ENCODE measurements around the gene DAP.
"Not testable (repeated sequence)": the region's sequence is repeated elsewhere in the genome, so short reads cannot be mapped to it uniquely, and the experiment has no call there.

DAP gene

DNA sequence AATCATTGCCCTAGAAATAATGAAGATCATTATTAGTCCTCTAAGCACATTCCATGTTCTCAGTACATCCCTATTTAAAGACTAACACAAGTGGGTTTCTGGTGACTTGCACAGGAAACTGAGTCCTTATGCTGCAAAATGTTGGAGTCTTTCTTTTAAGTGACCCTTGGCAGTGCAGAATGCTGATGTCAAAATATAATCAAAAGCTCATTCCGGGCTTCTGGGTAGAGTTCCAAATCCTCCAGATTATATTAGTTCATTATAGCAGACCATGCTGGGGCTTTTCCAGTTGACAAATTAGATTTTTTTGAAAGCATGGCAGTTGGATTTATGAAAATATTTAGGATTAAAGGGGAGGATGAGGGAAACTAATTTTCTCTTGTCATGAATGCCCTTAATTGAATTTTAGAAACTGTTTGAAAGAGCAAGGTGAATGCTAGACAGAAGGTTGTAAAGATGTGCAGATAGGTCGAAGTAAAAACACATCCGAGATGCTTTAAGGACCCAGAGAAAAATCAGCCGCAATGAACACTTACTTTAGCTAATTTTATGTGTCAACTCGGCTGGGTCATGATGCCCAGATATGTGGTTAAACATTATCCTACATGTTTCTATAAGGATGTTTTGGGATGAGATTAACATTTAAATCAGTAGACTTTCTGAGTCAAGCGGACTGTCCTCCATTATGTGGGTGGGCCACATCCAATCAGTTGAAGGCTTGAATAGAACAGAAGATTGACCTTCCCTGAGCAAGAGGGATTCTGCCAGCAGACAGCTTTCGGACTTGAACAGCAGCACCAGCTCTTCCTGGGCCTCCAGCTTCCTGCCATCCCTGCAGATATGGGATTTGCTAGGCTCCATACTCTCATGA is 88.7 kb downstream of the DAP start:
- no peak for DNase-seq (ENCODE audit: low read depth in 2 of 2)

DNA sequence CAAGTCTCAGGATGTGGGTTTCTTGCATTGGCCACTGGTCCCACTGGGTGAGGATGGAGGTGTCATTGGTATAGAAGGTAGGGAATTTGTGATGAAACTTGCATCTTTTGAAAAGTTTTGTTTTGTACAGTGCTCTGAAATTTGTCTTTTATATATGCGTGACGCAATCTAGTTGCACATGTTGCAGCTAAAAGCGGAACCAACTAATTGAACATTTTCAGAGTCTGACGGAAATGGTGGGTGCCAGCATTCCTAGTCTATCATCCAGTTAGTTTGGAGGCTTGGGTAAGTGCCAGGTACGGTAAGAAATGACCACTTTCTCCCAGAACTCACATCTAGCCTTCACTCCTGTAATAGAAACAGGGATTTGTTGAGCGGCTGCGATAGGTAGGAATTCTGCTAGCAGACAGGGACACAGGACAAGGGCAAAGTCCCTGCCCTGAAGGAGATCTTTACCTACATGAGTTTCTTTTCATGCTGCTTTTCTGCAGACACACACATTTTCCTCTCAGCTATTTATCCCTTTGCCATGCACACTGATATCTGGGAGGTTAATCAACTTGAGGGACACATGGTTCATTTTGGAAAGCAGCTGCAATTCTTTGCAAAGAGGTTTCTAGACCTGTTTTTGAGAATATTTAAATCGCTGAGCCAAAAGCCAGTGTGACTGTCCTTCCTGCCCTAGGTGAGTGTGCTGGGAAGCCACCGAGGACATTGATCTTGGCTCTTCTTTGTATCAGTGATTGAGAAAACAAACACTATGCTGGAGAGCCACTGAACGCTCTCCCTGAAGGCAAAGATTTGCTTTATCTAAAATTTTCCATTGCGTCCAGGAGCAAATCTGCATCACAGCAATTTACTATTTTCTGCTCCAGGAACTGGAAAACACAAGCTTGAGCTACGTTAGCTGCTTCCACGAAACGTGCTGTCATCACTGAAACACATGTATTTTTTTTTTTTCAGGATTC is 89.7 kb downstream of the DAP start:
- no peak for DNase-seq (ENCODE audit: low read depth in 2 of 2)

DNA sequence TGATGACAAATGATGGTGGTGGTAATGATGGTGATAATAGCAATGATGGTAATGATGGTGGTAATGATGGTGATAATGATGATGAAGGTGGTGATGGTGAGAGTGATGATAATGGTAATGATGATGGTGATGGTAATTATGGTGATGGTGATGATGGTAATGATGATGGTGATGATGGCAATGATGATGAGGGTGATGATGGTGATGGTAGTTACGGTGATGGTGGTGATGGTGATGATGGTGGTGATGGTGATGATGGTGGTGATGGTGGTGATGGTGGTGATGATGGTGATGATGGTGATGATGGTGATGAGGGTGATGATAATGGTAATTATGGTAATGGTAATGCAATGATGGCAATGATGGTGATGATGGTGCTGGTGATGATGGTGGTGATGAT is 91.1 kb downstream of the DAP start:
- DNase-seq (ENCODE audit: low read depth in 2 of 2): no peak

DNA sequence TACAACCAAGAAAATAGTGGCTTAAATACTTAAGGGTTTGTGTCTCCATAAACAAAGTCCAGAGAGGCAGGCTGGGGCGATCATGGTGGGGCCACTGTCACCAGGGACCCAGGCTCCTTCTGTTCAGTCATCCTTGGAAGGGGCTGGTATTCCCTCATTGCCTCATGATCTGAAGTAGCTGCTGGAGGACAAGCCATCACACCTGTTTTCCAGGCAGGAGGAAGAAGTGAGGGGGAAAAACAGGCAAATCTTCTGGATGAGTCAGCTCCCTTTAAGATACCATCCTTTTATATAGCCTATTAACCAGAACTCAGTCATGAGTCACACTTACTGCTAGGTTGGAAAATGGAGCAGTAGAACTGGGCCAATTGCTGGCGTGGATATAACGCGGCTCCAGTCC is 92.3 kb downstream of the DAP start:
- no peak for DNase-seq (ENCODE audit: low read depth in 2 of 2)

DNA sequence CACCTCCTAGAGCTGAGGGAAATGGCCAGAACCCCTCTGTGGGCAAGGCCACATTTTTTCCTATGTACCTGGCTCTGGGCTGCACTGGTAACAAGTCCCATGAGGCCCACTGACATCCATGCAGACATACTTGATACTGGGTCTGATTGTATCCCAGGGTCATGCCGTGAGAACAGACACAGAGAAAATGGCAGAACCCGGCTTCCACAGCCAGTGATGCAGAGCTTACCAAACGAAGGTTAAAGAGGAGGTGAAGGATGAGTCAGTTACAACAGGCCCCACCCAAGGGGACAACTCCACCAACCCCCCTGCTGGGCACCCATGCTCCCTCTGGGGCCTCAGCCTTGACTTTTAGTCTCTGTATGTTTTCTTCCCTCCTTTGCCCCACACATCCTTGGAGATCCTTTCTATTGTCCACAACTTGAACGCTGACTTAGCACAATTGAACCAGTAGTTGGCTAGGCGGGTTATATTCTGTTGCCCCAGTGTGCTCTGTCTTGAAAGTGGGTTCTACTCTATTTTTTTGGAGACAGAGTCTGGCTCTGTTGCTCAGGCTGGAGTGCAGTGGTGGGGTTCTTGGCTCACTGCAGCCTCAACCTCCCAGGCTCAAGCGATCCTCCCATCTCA is 93.5 kb downstream of the DAP start:
- DNase-seq (ENCODE audit: low read depth in 2 of 2): no peak

DNA sequence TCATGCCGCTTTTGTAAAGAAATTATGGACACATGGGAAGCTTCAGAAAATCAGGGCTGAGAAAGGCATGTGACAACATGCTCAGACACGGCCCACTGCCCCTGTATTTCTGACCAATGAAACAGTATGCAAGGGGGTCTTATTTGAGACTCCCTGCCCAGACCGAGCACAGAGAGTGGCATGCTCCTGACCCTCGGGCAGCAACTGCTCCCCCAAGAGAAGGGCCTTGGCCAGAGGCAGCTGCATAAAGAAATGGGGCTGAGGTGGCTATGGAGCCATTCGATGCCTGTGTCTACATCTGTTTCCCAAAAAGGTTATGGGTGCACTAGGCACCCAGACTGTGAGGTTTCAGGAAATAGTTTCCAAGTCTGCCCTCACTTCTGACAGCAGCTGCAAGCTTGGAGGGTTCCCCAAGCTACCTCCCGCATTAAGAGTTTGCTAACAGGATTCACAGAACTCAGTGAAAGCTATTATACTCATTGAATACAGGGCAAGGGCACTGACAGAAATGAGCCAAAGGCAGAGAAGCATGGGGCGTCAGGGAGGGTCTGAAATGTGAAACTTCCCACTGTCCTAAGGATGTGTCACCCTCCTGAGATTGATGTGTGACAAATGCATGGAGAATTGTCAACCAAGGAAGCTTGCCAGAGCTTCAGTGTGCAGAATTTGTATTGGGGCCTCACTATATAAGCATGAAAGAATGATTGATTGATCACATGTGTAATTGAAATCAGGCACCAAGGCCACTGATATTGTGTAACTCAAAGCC is 94.3 kb downstream of the DAP start:
- no peak for DNase-seq (ENCODE audit: low read depth in 2 of 2)

DNA sequence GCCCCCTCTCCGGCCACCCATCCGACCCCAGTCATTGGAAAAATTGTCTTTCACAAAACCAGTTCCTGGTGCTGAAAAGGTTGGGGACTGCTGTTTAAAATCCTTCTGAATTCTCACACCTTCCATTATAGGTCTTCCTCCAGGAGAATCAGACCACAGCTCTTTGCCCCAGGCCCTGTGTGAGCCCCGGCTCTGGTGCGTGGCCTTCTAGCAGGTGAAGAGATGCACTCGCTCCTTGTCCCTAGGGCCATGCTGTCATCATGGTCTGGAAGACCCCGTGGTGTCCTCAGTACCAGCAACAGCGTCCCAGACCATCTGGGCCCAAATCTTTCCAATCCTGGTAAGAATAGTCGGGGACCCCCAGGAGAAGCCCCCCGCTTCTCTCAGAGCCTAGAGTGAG is 95.2 kb downstream of the DAP start:
- no peak for DNase-seq (ENCODE audit: low read depth in 2 of 2)

DNA sequence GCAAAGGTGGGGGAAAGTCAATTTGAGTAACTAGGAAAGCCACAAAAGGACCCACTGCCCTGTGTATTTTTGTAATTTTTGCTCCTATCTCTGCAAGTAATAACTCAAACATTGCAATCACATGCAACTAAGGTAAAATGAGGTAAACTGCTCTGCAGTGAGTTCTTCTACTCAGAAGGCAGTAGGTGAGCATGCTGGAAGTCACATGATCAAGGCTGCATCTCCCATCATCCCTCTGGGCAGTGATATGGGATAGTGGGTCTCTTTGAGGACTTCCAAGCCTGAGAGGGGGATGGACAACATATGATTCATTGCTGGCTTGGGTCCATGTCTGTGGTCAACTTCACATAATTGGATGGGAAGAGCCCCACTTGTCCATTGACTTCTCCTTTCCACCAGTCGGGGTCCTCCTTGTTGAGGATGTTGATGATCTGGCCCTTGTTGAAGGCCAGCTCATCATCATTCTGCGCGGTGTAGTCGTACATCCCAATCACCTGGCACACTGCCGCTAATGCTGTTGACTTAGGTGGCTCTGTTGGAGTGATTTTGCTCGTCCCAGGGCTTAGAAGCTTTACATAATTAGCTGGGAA is 96.8 kb downstream of the DAP start:
- DNase-seq (ENCODE audit: low read depth in 2 of 2): not testable (repeated sequence)

DNA sequence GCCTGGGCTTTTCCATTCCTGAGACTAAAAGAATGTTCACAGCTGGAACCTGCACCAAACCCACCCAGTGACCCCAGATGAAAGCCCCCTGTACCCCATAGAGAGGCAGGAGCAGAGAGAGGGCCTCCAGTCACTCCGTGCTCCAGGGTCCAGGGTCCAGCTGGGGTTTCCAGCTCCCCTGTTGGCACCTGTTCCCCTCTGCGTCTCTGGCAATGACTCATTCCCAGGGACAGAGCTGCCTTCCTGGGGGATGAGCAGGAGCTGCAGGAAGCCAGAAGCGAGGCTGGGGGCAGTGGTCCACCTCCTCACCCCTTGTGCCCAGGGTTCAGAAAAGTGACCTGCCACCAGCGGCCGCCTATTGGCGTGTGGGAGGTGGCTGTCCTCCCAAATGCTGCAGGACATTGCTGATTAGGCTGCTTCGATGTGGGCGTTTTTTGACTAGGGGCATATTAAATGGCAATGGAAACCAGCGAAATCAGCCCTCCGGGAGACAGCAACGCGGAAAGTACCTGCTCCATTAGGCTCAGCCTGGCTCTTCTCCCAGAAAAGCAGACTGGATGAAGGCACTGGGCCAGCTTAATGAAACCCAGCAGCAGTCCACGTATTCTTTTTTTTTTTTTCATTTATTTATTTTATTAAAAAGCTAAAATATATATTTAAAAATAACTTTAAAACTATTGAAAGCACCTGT is 97.4 kb downstream of the DAP start:
- no peak for DNase-seq (ENCODE audit: low read depth in 2 of 2)

DNA sequence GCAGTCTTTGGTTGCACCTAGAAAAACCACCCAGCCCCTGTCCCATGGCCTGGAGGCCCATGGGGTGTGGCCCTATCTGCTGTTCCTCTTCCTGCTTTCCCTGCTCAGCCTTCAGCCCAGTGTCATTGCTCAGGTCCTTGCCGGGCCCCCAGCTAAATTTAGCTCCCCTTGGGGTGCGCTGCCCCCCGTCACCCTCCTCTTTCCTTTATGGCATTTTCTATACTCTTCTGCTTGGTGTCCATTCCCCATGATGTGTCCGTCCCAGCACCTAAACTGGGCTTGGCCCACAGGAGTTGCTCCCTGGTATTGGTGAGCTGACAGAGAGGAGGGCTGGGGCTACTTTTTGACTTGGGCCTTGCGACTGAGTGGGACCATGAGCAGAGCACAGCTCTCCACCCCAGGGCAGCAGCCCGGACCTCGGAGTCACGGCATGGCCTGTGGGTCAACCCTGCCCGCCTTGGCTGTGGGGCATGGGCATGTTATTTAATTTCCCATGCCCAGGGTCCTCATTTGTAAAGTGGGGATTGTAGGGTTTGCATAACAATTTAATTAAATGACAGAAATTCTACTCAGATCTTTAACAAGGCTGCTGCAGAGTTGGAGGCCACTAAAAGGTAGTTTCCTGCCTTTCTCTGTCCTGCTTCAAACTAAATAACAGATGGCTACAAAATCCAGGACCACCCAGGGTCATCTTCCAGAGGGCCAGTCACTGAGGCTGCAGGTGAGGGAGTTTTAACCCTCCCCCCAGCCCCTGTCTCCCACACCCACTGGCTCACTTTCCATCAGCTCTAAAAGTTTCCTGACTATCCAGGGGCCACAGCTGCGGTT is 98.2 kb downstream of the DAP start:
- DNase-seq (ENCODE audit: low read depth in 2 of 2): no peak

DNA sequence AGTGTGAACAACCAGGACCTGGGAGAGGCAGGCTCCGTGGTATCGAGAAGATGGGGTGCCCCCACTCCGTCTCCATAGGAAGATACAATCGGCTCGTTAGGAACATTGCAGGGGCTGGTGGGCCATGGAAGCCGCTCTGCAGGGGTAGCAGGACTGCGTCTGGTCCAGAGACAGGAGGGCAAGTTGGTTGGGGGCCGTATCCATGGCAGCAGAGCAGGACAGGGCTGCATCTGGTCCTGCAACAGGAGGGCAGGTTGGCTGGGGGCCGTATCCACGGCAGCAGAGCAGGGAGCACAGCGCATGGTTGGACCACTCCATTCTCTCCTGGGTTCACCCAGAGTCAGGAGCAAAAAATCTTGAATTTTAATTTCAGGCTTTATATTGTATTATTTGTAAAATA is 99.0 kb downstream of the DAP start:
- DNase-seq (ENCODE audit: low read depth in 2 of 2): no peak

DNA sequence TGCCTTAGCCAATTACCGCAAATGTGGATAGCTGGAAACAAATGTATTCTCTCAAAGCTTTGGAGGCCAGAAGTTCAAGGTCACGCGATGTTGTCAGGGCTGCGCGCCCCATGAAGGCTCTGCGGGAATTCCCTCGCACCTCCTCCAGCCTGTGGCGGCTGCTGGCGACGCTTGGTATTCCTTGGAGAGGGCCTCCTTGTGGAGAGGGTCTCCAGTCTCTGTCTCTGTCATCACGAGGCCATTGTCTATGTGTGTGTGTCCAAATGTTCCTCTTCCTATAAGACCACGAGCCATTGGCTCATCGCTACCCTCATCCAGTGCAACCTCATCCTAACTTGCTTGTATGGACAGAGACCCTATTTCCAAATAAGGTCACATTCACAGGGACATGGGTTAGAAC is 99.6 kb downstream of the DAP start:
- no peak for DNase-seq (ENCODE audit: low read depth in 2 of 2)

DNA sequence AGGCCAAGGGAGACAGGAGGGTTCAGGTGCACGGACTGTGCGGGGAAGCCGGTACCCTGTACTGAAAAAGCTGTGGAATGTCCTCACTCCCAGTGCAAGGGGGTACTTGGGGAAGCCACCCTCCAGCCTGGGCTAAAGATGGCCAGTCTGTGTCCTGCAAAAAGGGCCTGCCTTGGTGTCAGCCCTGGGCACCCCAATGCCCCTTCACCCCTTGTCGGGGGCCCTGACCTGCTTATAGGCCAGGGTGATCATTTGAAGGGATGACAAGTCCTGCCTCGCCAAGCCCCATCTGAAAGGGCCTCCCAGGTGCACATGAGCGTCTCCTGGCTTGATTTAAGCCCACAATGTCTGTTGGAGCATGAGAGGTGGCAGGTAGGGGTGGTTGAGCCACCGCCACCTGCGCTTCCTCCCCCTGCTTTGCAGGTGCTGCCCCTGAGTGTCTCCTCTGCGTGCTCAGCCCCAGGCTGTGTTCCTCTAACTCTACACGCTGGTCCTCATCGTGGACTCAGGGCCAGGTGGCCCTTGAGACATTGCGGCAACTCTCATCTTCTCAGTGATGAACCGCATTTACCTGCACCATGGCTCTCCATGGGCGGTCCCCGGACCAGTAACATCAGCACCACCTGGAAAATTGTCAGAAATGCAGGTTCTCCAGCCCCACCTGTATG is 100.2 kb downstream of the DAP start:
- no peak for DNase-seq (ENCODE audit: low read depth in 2 of 2)

DNA sequence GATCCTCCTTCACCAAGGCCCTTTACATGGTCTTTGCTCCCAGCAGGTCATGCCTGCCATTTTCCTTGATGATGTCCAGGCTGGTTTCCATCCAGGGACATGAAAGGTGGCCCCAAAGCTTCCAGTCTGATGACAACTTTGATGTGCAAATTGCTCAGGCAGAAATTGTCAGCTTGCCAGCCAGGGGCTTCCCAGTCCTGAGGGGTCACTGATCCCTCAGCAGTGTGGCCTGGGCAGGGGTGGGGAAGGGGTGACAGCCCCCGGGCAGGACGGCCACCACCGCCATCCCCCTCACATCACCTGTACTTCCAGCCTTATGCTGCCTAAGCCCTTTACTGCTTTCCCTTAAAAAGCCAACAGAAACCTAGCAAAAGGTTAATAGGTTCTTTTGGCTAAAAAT is 100.9 kb downstream of the DAP start:
- DNase-seq (ENCODE audit: low read depth in 2 of 2): no peak

DNA sequence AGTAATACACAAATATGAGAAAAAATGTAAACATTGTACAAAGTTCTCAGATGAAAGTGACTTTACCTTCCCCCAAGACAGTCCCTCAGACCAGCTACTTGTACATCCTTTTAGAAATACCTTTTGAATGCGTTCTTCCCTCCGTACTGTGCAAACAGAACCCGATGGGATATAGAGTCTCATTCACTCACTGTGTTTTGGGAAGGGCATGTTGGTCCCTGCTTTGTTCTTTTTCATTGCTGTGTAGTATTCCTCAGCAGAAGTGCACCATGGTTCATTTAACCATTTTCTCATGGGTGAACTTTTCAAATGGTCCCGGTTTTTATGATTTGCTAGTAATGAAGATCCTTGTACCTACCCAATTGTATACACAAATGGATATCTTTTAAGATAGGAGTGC is 102.8 kb downstream of the DAP start:
- no peak for DNase-seq (ENCODE audit: low read depth in 2 of 2)

DNA sequence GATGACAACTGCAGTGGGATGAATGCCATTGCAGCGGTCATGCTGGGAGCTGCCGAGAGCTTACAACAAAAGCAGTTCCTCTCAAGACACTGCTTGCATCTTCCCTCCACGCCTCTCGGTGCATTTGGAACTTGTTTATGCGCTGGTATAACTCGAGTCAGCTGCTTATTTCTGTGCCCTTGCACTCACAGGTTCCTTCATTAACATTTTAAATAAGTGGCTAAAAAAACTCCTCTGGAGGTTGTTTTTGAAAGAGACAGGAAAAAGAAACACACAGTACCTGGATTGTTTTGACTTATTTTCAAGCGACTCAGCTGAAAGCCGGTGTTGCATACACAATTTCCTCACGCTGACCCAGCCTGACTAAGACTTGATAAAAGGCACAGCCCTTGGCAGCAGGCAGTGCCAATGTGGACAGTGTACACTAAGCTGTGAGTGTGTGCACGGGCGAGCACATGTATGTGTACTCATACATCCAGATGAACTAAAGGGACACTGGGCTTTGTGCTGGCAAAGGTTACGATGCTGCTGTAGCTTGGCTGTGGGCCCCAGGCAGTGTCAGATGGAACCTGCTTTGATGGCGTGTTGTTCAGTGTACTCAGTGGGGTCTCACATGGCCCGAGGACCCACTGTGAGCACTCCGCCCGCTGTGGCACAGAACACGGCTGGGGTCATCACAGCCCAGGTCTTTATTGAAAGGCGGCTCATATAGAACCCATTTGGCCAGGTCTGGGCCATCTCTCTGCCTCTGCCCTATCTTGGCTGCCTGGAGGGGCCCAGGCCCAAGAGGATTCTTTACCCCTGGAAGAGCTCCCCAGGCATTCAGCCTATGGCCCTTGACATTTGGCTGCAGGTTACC is 104.8 kb downstream of the DAP start:
- DNase-seq (ENCODE audit: low read depth in 2 of 2): no peak

DNA sequence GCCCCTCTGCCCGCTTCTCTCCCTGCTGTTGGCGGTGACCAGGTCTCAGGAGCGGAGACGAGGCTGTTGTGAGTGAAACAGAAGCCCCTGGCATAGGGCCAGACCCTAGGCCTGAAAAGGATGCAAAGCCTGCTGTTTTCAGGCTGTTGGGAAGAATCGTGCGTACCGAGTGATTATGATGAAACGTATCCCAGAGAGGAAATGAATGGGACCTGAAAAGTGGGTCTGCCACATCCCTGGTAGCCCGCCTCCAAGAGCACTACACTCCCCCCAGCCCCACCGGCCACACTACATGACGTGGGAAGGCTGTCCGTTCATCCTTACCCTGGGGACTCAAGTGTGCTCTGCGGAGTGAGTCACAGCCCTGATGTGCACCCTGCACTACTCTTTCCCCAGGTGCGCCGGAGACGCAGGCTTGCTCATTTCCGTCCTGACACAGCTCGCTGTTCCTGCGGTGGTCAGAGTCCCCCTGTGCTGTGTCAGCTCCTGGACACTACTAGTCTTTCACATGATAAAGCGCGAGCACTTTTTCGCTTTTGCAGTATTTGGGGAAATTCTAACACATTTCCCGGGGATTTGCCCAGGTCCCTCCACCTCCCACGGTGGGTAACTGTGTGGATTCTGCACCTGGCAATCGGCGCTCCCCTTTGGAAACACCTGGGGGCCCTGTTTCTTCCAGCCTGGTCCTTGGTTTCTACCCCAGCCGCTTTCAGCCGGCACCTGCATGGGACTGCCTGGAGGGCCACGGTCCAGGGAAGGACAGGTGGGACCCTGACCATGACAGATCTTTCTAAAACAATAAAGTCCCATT is 105.7 kb downstream of the DAP start:
- no peak for DNase-seq (ENCODE audit: low read depth in 2 of 2)

Measured in stimulated activated CD4-positive, alpha-beta T cell treated with anti-CD3 and anti-CD28 coated beads, Interleukin-12 subunit alpha, Interleukin-12 subunit beta, amount 100 ng/mL, for 24 hours (primary cell).